CD4-positive, alpha-beta memory T cell (primary cell): ENCODE data around the gene MINAR1. TPM values are rescaled to one million over a fixed set of nuclear protein-coding genes. Genes with fewer than 3 reads are reported as not detected.

Experiments
- CTCF ChIA-PET: fragments of 350-600 bp; sonication (Branson Sonifier 250); formaldehyde crosslinking; loops from one replicate; lab custom pipeline; 2021; ENCODE audit warnings: inconsistent platforms; ENCODE audit not compliant: partially characterized antibody; lab: Charles Lee
- POLR2A ChIA-PET: fragments of 350-600 bp; sonication (Branson Sonifier 250); formaldehyde crosslinking; loops from one replicate; lab custom pipeline; 2021; ENCODE audit not compliant: partially characterized antibody; lab: Charles Lee
- DNase-seq, 5 donors: peaks; one replicate each; pipeline versions ENCODE4 v3.0.0 to v3.0.0-alpha.2; 2020 to 2022; ENCODE audit warnings: mixed read lengths in 1 of 5
- H3K27ac ChIP-seq: one replicate; pipeline ENCODE4 v1.7.0; 2013; ENCODE audit warnings: low read depth, low read length
- H3K27me3 ChIP-seq: 2 replicates; pipeline ENCODE4 v1.7.0; 2013; ENCODE audit warnings: mild to moderate bottlenecking, low read length, moderate library complexity; ENCODE audit not compliant: insufficient read depth
- H3K36me3 ChIP-seq: 2 replicates; pipeline ENCODE4 v1.7.0; 2013; ENCODE audit warnings: mild to moderate bottlenecking, low read length, moderate library complexity; ENCODE audit not compliant: insufficient read depth
- H3K4me1 ChIP-seq: 2 replicates; pipeline ENCODE4 v1.7.0; 2013; ENCODE audit warnings: mild to moderate bottlenecking, low read length, moderate library complexity; ENCODE audit not compliant: insufficient read depth
- H3K4me3 ChIP-seq, 2 donors: one replicate each; pipeline ENCODE4 v1.7.0; 2013; ENCODE audit warnings: low read length in 2 of 2, mild to moderate bottlenecking in 1 of 2
- H3K9me3 ChIP-seq, 2 donors: one replicate each; pipeline ENCODE4 v1.7.0; 2013; ENCODE audit warnings: low read length in 2 of 2, control low read depth in 1 of 2; ENCODE audit not compliant: control insufficient read depth in 1 of 2
- H3K27ac Mint-ChIP-seq, 7 donors: one replicate each; pipeline ENCODE4 v1.8.0; 2020 to 2021; ENCODE audit warnings: mixed read lengths in 7 of 7, mild to moderate bottlenecking in 6 of 7, inconsistent platforms in 3 of 7, moderate library complexity in 3 of 7
- H3K27me3 Mint-ChIP-seq, 2 donors: one replicate each; pipeline ENCODE4 v1.8.0; 2020 to 2021; ENCODE audit warnings: mixed read lengths in 2 of 2
- H3K36me3 Mint-ChIP-seq, 2 donors: one replicate each; pipeline ENCODE4 v1.8.0; 2020 to 2021; ENCODE audit warnings: mixed read lengths in 2 of 2, inconsistent platforms in 1 of 2, mild to moderate bottlenecking in 1 of 2
- H3K4me1 Mint-ChIP-seq, 4 donors: one replicate each; pipeline ENCODE4 v1.8.0; 2020 to 2021; ENCODE audit warnings: mixed read lengths in 4 of 4, mild to moderate bottlenecking in 1 of 4
- H3K4me3 Mint-ChIP-seq, 8 donors: one replicate each; pipeline ENCODE4 v1.8.0; 2020 to 2021; ENCODE audit warnings: mixed read lengths in 8 of 8, mild to moderate bottlenecking in 7 of 8, moderate library complexity in 6 of 8, inconsistent platforms in 3 of 8
- H3K9me3 Mint-ChIP-seq, 8 donors: one replicate each; pipeline ENCODE4 v1.8.0; 2020 to 2021; ENCODE audit warnings: mixed read lengths in 8 of 8, mild to moderate bottlenecking in 5 of 8, inconsistent platforms in 3 of 8, moderate library complexity in 1 of 8
- intact Hi-C: fragments of 100-400 bp; cut with micrococcal nuclease; formaldehyde crosslinking; loops from one replicate; pipeline ENCODE4 v1.15.1; 2023
- polyA plus RNA-seq, 2 donors: library from polyadenylated mRNA; unstranded; fragments of 300-500 nt; fragmentation: Illumina TruSeq; gene quantifications; one replicate each; pipeline ENCODE4 v1.2.3, GENCODE V29; 2021
- total RNA-seq, 2 experiments: library from RNA; stranded (reverse); gene quantifications; one replicate each; pipeline ENCODE4 v1.2.3, GENCODE V29; 2021

Gene MINAR1
- total and polyA plus RNA-seq, 4 experiments from 2014 or later, result 0.07 to 0.32 (median 0.30) TPM; not detected in 1

GRCh38 chr15:79466488-79466887 is 34.4 kb downstream of the MINAR1 start:
- Histone ChIP-seq H3K9me3 (no peaks in the 10 kb centered on the region), H3K27me3 (no peaks in the 10 kb centered on the region), H3K4me3 (no peak overlapping the region), H3K36me3 (no peaks in the 10 kb centered on the region), H3K4me1 (no peaks in the 10 kb centered on the region), H3K27ac (no peak overlapping the region)
- H3K27me3 Mint-ChIP-seq, result no peaks in the 10 kb centered on the region
- H3K27ac Mint-ChIP-seq, result no peak overlapping the region
- peaks cover 0 to 14% of the 10 kb centered on the region in 2 donors for H3K36me3 Mint-ChIP-seq
- H3K4me3 Mint-ChIP-seq, result no peak overlapping the region
- intact Hi-C loops, result no loop called here
- H3K9me3 Mint-ChIP-seq, result no peaks in the 10 kb centered on the region
- POLR2A ChIA-PET, result no interaction called here
- H3K4me1 Mint-ChIP-seq, result no peaks in the 10 kb centered on the region
- CTCF ChIA-PET, result no interaction called here
- no peak for DNase-seq

GRCh38 chr15:79467865-79468586 is 35.9 kb downstream of the MINAR1 start:
- DNase-seq, result no peak
- CTCF ChIA-PET, result no interaction called here
- no peaks in the 10 kb centered on the region for H3K9me3 Mint-ChIP-seq
- H3K36me3 Mint-ChIP-seq, result peaks cover 0 to 14% of the 10 kb centered on the region in 2 donors
- Histone ChIP-seq H3K4me1 (no peaks in the 10 kb centered on the region), H3K9me3 (no peaks in the 10 kb centered on the region), H3K27me3 (no peaks in the 10 kb centered on the region), H3K27ac (no peak overlapping the region), H3K4me3 (no peak overlapping the region), H3K36me3 (no peaks in the 10 kb centered on the region)
- no peaks in the 10 kb centered on the region for H3K4me1 Mint-ChIP-seq
- POLR2A ChIA-PET, result no interaction called here
- no peaks in the 10 kb centered on the region for H3K27me3 Mint-ChIP-seq
- H3K27ac Mint-ChIP-seq, result no peak overlapping the region
- H3K4me3 Mint-ChIP-seq, result no peak overlapping the region
- intact Hi-C loops, result no loop called here

- ChIA-PET POLR2A (no interaction called here), CTCF (interaction anchor here (1.7 kb wide), 1 partner anchor 10 kb away, joined by 4 read pairs; no protein-coding TSS in a partner anchor)
- Mint-ChIP-seq H3K4me1 (peaks cover 0 to 4% (median 2%) of the 10 kb centered on the region in 4 donors), H3K27ac (no peak overlapping the region), H3K27me3 (peaks cover 0 to 3% of the 10 kb centered on the region in 2 donors), H3K4me3 (no peak overlapping the region), H3K36me3 (peaks cover 0 to 14% of the 10 kb centered on the region in 2 donors), H3K9me3 (no peaks in the 10 kb centered on the region)
- H3K27me3 ChIP-seq, result no peaks in the 10 kb centered on the region
- H3K4me1 ChIP-seq, result no peaks in the 10 kb centered on the region
- no peak for DNase-seq
- H3K4me3 ChIP-seq, result no peak overlapping the region
- H3K36me3 ChIP-seq, result no peaks in the 10 kb centered on the region
- no peak overlapping the region for H3K27ac ChIP-seq
- no peaks in the 10 kb centered on the region for H3K9me3 ChIP-seq
- intact Hi-C loops, result no loop called here
Observed at GRCh38 chr15:79472446-79472845, 40.3 kb downstream of the MINAR1 start.

GRCh38 chr15:79474252-79474651 is 42.1 kb downstream of the MINAR1 start:
- Mint-ChIP-seq H3K36me3 (no peaks in the 10 kb centered on the region), H3K27me3 (peaks cover 2 to 4% of the 10 kb centered on the region in 2 donors), H3K4me3 (no peak overlapping the region), H3K27ac (no peak overlapping the region), H3K4me1 (peaks cover 0 to 4% (median 2%) of the 10 kb centered on the region in 4 donors), H3K9me3 (no peaks in the 10 kb centered on the region)
- Histone ChIP-seq H3K4me1 (no peaks in the 10 kb centered on the region), H3K27me3 (no peaks in the 10 kb centered on the region), H3K4me3 (no peak overlapping the region), H3K9me3 (no peaks in the 10 kb centered on the region), H3K36me3 (no peaks in the 10 kb centered on the region), H3K27ac (no peak overlapping the region)
- POLR2A ChIA-PET, result no interaction called here
- CTCF ChIA-PET, result no interaction called here
- intact Hi-C loops, result no loop called here
- no peak for DNase-seq

- no peak overlapping the region for H3K4me3 ChIP-seq
- no peak overlapping the region for H3K27ac Mint-ChIP-seq
- ChIA-PET CTCF (no interaction called here), POLR2A (no interaction called here)
- DNase-seq, result no peak
- H3K27me3 Mint-ChIP-seq, result peaks cover 2 to 4% of the 10 kb centered on the region in 2 donors
- no peaks in the 10 kb centered on the region for H3K36me3 ChIP-seq
- no peaks in the 10 kb centered on the region for H3K9me3 Mint-ChIP-seq
- no peaks in the 10 kb centered on the region for H3K4me1 ChIP-seq
- no peaks in the 10 kb centered on the region for H3K36me3 Mint-ChIP-seq
- no peaks in the 10 kb centered on the region for H3K9me3 ChIP-seq
- H3K4me1 Mint-ChIP-seq, result peaks cover 0 to 4% (median 2%) of the 10 kb centered on the region in 4 donors
- peak overlapping the region in 1 of 8 donors; percentile 29 for H3K4me3 Mint-ChIP-seq
- intact Hi-C loops, result no loop called here
- no peaks in the 10 kb centered on the region for H3K27me3 ChIP-seq
- no peak overlapping the region for H3K27ac ChIP-seq
Observed at GRCh38 chr15:79475306-79475705, 43.2 kb downstream of the MINAR1 start.

- no peaks in the 10 kb centered on the region for H3K36me3 ChIP-seq
- H3K4me1 Mint-ChIP-seq, result peaks cover 0 to 4% (median 2%) of the 10 kb centered on the region in 4 donors
- no peaks in the 10 kb centered on the region for H3K4me1 ChIP-seq
- peaks cover 3 to 8% of the 10 kb centered on the region in 2 donors for H3K27me3 Mint-ChIP-seq
- H3K9me3 Mint-ChIP-seq, result no peaks in the 10 kb centered on the region
- no peaks in the 10 kb centered on the region for H3K36me3 Mint-ChIP-seq
- H3K4me3 ChIP-seq, result no peak overlapping the region
- no peaks in the 10 kb centered on the region for H3K9me3 ChIP-seq
- ChIA-PET POLR2A (no interaction called here), CTCF (no interaction called here)
- no peak for DNase-seq
- no peak overlapping the region for H3K27ac Mint-ChIP-seq
- H3K27me3 ChIP-seq, result no peaks in the 10 kb centered on the region
- no peak overlapping the region for H3K27ac ChIP-seq
- intact Hi-C loops, result no loop called here
- H3K4me3 Mint-ChIP-seq, result no peak overlapping the region
Observed at GRCh38 chr15:79478108-79478507, 46.0 kb downstream of the MINAR1 start.

GRCh38 chr15:79479616-79480015 is 47.5 kb downstream of the MINAR1 start:
- intact Hi-C loops, result no loop called here
- Mint-ChIP-seq H3K27ac (no peak overlapping the region), H3K27me3 (peaks cover 3 to 8% of the 10 kb centered on the region in 2 donors), H3K9me3 (no peaks in the 10 kb centered on the region), H3K4me1 (peaks cover 0 to 4% (median 2%) of the 10 kb centered on the region in 4 donors), H3K4me3 (no peak overlapping the region), H3K36me3 (no peaks in the 10 kb centered on the region)
- Histone ChIP-seq H3K27me3 (no peaks in the 10 kb centered on the region), H3K9me3 (no peaks in the 10 kb centered on the region), H3K36me3 (no peaks in the 10 kb centered on the region), H3K4me3 (no peak overlapping the region), H3K4me1 (no peaks in the 10 kb centered on the region), H3K27ac (no peak overlapping the region)
- ChIA-PET POLR2A (no interaction called here), CTCF (no interaction called here)
- DNase-seq, result no peak
